GM23338 (cell line): ENCODE data around the gene MYO3B. TPM values are rescaled to one million over a fixed set of nuclear protein-coding genes. Genes with fewer than 3 reads are reported as not detected.

Source experiments
- ATAC-seq: fragments of 200-7000 bp; cut with Tn5 transposase; 3 replicates; pipeline ENCODE4 v1.9.1; 2020
- DNase-seq: peaks from one replicate; pipeline ENCODE4 v3.0.0-alpha.2; 2015; ENCODE audit warnings: low spot score
- H2AFZ ChIP-seq: fragments of 200-600 bp; sonication (generic); 2 replicates; pipeline ENCODE4 v1.8.0; 2016; ENCODE audit warnings: antibody characterized with exemption, mild to moderate bottlenecking, moderate library complexity
- H3F3A ChIP-seq: fragments of 200-600 bp; sonication (generic); replicated peaks from 2 replicates; pipeline ENCODE4 v1.8.0; 2017; ENCODE audit warnings: antibody characterized with exemption, mixed run types, low read depth
- H3K27ac ChIP-seq: fragments of 200-600 bp; sonication (generic); 2 replicates; pipeline ENCODE4 v1.6.1; 2016; ENCODE audit warnings: low read depth
- H3K27me3 ChIP-seq: fragments of 200-600 bp; sonication (generic); 2 replicates; pipeline ENCODE4 v1.8.0; 2016; ENCODE audit warnings: mild to moderate bottlenecking, mixed run types, moderate library complexity; ENCODE audit not compliant: insufficient read depth
- H3K36me3 ChIP-seq: fragments of 200-600 bp; sonication (generic); 2 replicates; pipeline ENCODE4 v1.8.0; 2016; ENCODE audit warnings: mild to moderate bottlenecking; ENCODE audit not compliant: insufficient read depth
- H3K4me1 ChIP-seq: fragments of 200-600 bp; sonication (generic); 2 replicates; pipeline ENCODE4 v1.8.0; 2016; ENCODE audit warnings: mild to moderate bottlenecking, moderate library complexity; ENCODE audit not compliant: insufficient read depth
- H3K4me2 ChIP-seq: fragments of 200-600 bp; sonication (generic); 2 replicates; pipeline ENCODE4 v1.7.1; 2017; ENCODE audit warnings: mixed run types
- H3K4me3 ChIP-seq: fragments of 200-600 bp; sonication (generic); 2 replicates; pipeline ENCODE4 v1.6.1; 2016; ENCODE audit warnings: mixed run types
- H3K79me2 ChIP-seq: fragments of 200-600 bp; sonication (generic); replicated peaks from 2 replicates; pipeline ENCODE4 v1.8.0; 2017; ENCODE audit warnings: mild to moderate bottlenecking; ENCODE audit not compliant: insufficient read depth
- H3K9me2 ChIP-seq: fragments of 200-600 bp; sonication (generic); 2 replicates; pipeline ENCODE4 v1.8.0; 2017; ENCODE audit not compliant: insufficient read depth
- H4K20me1 ChIP-seq: fragments of 200-600 bp; sonication (generic); replicated peaks from 2 replicates; pipeline ENCODE4 v1.8.0; 2017; ENCODE audit warnings: mild to moderate bottlenecking; ENCODE audit not compliant: insufficient read depth
- H3K27ac Mint-ChIP-seq: 2 replicates; pipeline ENCODE4 v1.8.0; 2020; ENCODE audit warnings: inconsistent platforms, mild to moderate bottlenecking, moderate library complexity, mixed read lengths
- H3K27me3 Mint-ChIP-seq: 3 replicates; pipeline ENCODE4 v1.8.0; 2022; ENCODE audit warnings: low read depth, mild to moderate bottlenecking, moderate library complexity, mixed read lengths, inconsistent platforms; ENCODE audit not compliant: insufficient read depth, poor library complexity
- H3K36me3 Mint-ChIP-seq: 3 replicates; pipeline ENCODE4 v1.8.0; 2021; ENCODE audit warnings: low read depth, mild to moderate bottlenecking, inconsistent platforms, moderate library complexity, mixed read lengths
- H3K4me1 Mint-ChIP-seq: 3 replicates; pipeline ENCODE4 v1.8.0; 2020; ENCODE audit warnings: mild to moderate bottlenecking, inconsistent platforms, mixed read lengths
- H3K4me3 Mint-ChIP-seq: 3 replicates; pipeline ENCODE4 v1.8.0; 2021; ENCODE audit warnings: moderate library complexity, mild to moderate bottlenecking, inconsistent platforms, mixed read lengths
- H3K9me3 Mint-ChIP-seq: 3 replicates; pipeline ENCODE4 v1.8.0; 2020; ENCODE audit warnings: moderate library complexity, mild to moderate bottlenecking, inconsistent platforms, mixed read lengths
- CTCF ChIP-seq, 2 experiments: fragments of 200-600 bp in 1 of 2; sonication (generic) in 1 of 2; conservative IDR thresholded peaks; 2 replicates each; pipeline versions ENCODE4 v1.5.1 to v1.6.1; 2016 to 2017; ENCODE audit warnings: antibody characterized with exemption in 2 of 2, low read depth in 2 of 2, mild to moderate bottlenecking in 2 of 2, moderate library complexity in 1 of 2
- ETS1 ChIP-seq: IDR thresholded peaks from 2 replicates; pipeline ENCODE4 v1.6.1; 2016; ENCODE audit warnings: antibody characterized with exemption
- EZH2 ChIP-seq: fragments of 200-600 bp; sonication (generic); IDR thresholded peaks from one replicate; pipeline ENCODE4 v1.8.0; 2017; ENCODE audit warnings: antibody characterized with exemption, mild to moderate bottlenecking, low read depth; ENCODE audit not compliant: unreplicated experiment
- JUNB ChIP-seq: IDR thresholded peaks from one replicate; pipeline ENCODE4 v1.6.1; 2016; ENCODE audit warnings: antibody characterized with exemption; ENCODE audit not compliant: unreplicated experiment
- NANOG ChIP-seq: IDR thresholded peaks from 2 replicates; pipeline ENCODE4 v1.6.1; 2016; ENCODE audit warnings: antibody characterized with exemption, borderline replicate concordance
- POLR2AphosphoS5 ChIP-seq: IDR thresholded peaks from 2 replicates; pipeline ENCODE4 v1.6.1; 2016; ENCODE audit warnings: antibody characterized with exemption, low read depth
- STAT1 ChIP-seq: IDR thresholded peaks from one replicate; pipeline ENCODE4 v1.6.1; 2016; ENCODE audit warnings: antibody characterized with exemption; ENCODE audit not compliant: unreplicated experiment
- ZNF114 ChIP-seq: fragments of 250-450 bp; sonication (Bioruptor Pico); IDR thresholded peaks from 2 replicates; pipeline ENCODE4 v1.5.0; 2020; ENCODE audit warnings: mild to moderate bottlenecking, moderate library complexity
- polyA plus RNA-seq: library from polyadenylated mRNA; unstranded; fragments of >200 nt; fragmentation: Nextera tagmentation; extraction: Ambion mirVana; gene quantifications from 2 replicates; pipeline ENCODE4 v1.2.1, GENCODE V29; 2016
- total RNA-seq: library from RNA; depleted of rRNA; stranded (reverse); fragments of >200 nt; shearing (Covaris generic); gene quantifications from 2 replicates; pipeline ENCODE4 v1.2.3, GENCODE V29; 2014
- TF ChIP-seq, protein P1 (sequence below): IDR thresholded peaks from one replicate; pipeline ENCODE4 v1.6.1; 2018; ENCODE audit warnings: antibody characterized with exemption; ENCODE audit not compliant: unreplicated experiment

The MYO3B gene
- total and polyA plus RNA-seq, 2 experiments from 2014 or later, result 0.42 TPM; not detected in 1

DNA sequence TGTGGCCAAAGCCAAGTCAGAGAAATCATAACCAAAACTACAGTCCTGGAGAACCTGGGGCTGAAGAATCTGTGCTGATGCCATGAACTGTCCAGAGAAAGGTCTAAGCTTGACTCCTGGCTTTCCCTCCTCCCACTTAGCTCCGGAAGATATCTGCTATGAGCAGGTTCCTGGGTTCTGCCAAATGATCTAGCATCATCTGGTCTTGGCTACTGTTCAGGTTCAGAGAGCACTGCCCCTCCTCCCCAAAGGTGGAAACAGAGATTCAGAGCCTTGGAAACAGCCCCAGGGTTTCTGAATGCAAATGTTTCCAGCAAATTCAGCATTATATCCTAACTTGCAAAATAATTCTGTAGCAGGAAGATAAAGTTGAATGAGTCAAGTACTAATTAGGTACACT, 317.9 kb downstream of the MYO3B start:
- Mint-ChIP-seq H3K36me3 (no peaks in the 10 kb centered on the region), H3K4me1 (peaks cover 19% of the 10 kb centered on the region), H3K27me3 (no peaks in the 10 kb centered on the region), H3K4me3 (no peak overlapping the region), H3K9me3 (no peaks in the 10 kb centered on the region), H3K27ac (no peak overlapping the region)
- no peaks in the 10 kb centered on the region; the same call in 1 of the 2 replicates for H3K36me3 ChIP-seq
- DNase-seq (no peak), ATAC-seq (no peak)
- no peak overlapping the region; the same call in 1 of the 2 replicates for H2AFZ ChIP-seq
- H4K20me1 ChIP-seq, result no peaks in the 10 kb centered on the region
- no peaks in the 10 kb centered on the region for H3F3A ChIP-seq
- peaks cover 10% of the 10 kb centered on the region for H3K4me1 ChIP-seq
- H3K4me2 ChIP-seq, result no peak overlapping the region
- H3K27me3 ChIP-seq, result no peaks in the 10 kb centered on the region; the same call in 1 of the 2 replicates
- H3K79me2 ChIP-seq, result no peaks in the 10 kb centered on the region
- H3K4me3 ChIP-seq, result no peak overlapping the region
- H3K27ac ChIP-seq, result no peak overlapping the region
- TF ChIP-seq POLR2AphosphoS5, result no peak
- no peak for TF ChIP-seq CTCF (conservative IDR thresholded peaks at IDR 0.05; ENCODE audit: low read depth in 2 of 2)
- TF ChIP-seq JUNB, result no peak
- TF ChIP-seq NANOG, result no peak
- peaks cover 5% of the 10 kb centered on the region for H3K9me2 ChIP-seq

DNA sequence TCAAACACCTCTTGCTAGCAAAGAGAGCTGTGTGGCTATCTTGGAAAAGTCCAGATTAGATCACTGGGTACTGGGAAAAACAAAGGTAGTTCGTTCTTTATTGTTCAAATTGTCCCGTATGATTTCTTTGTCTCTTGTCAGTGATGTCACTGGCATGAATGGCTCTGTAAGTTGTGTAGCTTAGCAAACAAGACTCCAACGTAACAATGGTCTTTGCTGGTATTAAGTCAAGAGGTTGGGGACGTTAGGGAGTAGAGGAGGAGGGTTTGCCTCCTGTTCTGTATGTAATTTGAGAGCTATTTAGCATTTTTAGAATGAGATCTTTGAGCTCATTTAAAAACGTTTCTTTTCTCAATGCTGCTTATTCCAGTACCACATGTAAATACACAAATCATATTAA, 320.7 kb downstream of the MYO3B start:
- no peaks in the 10 kb centered on the region for H3K9me3 Mint-ChIP-seq
- no peak overlapping the region for H3K27ac Mint-ChIP-seq
- no peaks in the 10 kb centered on the region for H4K20me1 ChIP-seq
- H2AFZ ChIP-seq, result no peak overlapping the region
- peaks cover 44% of the 10 kb centered on the region for H3K4me1 Mint-ChIP-seq
- no peak overlapping the region for H3K4me3 Mint-ChIP-seq
- no peaks in the 10 kb centered on the region for H3K36me3 Mint-ChIP-seq
- peaks cover 10% of the 10 kb centered on the region; the same call in 1 of the 2 replicates for H3F3A ChIP-seq
- no peak for ATAC-seq
- no peaks in the 10 kb centered on the region for H3K9me2 ChIP-seq
- no peak overlapping the region for H3K4me3 ChIP-seq
- H3K27ac ChIP-seq, result no peak overlapping the region
- H3K27me3 Mint-ChIP-seq, result peaks cover 4% of the 10 kb centered on the region
- H3K27me3 ChIP-seq, result no peaks in the 10 kb centered on the region; the same call in 1 of the 2 replicates
- peaks cover 31% of the 10 kb centered on the region for H3K4me1 ChIP-seq
- no peak overlapping the region for H3K4me2 ChIP-seq
- TF ChIP-seq ZNF114 (CRISPR knock-in tag) (no peak), EZH2 (no peak), JUNB (no peak), CTCF (conservative IDR thresholded peaks at IDR 0.05; ENCODE audit: low read depth in 2 of 2) (no peak), POLR2AphosphoS5 (no peak), STAT1 (no peak), ETS1 (no peak), NANOG (no peak)
- TF ChIP-seq, protein P1, sequence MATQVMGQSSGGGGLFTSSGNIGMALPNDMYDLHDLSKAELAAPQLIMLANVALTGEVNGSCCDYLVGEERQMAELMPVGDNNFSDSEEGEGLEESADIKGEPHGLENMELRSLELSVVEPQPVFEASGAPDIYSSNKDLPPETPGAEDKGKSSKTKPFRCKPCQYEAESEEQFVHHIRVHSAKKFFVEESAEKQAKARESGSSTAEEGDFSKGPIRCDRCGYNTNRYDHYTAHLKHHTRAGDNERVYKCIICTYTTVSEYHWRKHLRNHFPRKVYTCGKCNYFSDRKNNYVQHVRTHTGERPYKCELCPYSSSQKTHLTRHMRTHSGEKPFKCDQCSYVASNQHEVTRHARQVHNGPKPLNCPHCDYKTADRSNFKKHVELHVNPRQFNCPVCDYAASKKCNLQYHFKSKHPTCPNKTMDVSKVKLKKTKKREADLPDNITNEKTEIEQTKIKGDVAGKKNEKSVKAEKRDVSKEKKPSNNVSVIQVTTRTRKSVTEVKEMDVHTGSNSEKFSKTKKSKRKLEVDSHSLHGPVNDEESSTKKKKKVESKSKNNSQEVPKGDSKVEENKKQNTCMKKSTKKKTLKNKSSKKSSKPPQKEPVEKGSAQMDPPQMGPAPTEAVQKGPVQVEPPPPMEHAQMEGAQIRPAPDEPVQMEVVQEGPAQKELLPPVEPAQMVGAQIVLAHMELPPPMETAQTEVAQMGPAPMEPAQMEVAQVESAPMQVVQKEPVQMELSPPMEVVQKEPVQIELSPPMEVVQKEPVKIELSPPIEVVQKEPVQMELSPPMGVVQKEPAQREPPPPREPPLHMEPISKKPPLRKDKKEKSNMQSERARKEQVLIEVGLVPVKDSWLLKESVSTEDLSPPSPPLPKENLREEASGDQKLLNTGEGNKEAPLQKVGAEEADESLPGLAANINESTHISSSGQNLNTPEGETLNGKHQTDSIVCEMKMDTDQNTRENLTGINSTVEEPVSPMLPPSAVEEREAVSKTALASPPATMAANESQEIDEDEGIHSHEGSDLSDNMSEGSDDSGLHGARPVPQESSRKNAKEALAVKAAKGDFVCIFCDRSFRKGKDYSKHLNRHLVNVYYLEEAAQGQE, result no peak
- no peaks in the 10 kb centered on the region for H3K36me3 ChIP-seq
- H3K79me2 ChIP-seq, result no peaks in the 10 kb centered on the region
- DNase-seq, result no peak
